Stimulated activated CD8-positive, alpha-beta memory T cell treated with anti-CD3 and anti-CD28 coated beads, Interleukin-12 subunit alpha, Interleukin-12 subunit beta, amount 100 ng/mL, for 24 hours (primary cell): Measurements from ENCODE around the gene LRRN2.

Experiments
- DNase-seq: peaks from one replicate; pipeline ENCODE4 v3.0.0-alpha.2; 2020; ENCODE audit errors: extremely low read depth

The LRRN2 gene

GRCh38 chr1:204712708-204713430, 27.3 kb upstream of the LRRN2 start:
- DNase-seq: no peak

DNA sequence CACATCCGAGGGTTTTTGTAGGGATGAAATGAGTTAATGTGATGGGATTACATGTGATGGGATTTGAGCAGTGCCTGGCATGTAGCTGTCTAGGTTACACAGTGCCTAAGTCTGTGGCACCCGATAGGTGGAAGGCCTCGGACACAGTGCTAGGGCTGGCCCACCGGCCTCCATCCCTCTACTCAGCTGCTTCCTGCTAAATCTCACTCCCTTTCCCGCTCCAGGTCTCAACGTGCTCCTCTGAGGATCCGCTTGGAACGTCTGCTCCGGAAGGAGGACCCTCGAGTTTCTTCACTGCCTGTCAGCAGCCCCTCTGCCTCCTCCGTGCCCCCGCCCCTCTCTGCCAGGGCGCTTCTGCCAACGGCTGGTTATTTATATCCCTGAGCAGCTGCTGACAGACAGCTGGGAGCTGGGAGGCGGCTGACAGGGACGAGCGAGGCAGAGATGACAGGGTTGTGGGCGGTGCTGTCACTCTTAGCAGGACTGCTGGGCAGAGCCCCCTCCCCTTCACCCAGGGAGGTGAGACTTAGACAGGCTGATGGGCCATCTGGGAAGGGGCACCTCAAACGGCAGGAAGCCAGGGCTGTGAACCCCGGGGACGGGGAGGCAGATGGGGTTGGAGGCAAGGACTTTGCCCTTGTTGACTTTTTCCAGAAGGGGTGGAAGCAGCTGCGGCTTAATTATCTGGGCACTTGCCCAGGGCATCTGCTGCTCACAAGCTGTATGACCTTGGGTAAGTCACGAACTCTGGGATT, 26.6 kb upstream of the LRRN2 start:
- DNase-seq: no peak

DNA sequence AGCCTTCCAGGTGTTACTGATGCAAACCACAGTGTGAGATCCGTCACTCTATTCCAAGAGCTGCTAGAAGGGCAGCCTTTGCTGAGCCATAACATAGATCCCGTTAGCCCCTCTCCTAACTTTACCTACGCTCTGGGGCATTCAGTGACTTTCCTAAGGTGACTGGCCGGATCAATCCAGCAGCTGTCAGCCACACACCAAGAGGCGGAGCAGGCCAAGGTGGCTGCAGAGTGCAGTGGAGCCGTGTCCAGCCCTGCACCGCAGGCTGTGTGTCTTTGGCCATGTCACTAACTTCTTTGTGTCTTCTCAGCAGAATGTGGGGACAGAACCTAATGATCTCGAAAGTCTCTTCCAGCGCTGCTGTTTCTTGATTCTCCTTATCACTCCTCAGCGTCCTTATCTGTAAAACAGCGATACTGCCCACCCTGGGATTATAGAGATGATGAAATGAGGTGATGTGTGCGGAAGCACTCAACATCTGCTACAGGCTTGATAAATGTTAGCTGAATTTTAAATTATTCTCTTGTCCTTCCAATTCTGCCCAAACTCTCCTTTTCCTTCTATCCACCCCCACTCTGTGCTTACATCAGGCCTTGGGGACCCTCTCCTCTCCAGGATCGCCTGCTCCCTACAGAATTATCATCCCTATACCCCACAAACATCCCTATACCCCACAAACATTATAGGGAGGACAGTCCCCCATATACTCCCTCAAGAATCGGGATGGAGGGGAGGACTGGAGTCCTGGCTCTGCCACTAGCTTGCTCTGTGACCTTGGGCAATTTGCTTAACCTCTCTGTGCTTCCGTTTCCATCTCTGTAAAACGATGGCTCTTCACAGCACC, 25.8 kb upstream of the LRRN2 start:
- DNase-seq: no peak

DNA sequence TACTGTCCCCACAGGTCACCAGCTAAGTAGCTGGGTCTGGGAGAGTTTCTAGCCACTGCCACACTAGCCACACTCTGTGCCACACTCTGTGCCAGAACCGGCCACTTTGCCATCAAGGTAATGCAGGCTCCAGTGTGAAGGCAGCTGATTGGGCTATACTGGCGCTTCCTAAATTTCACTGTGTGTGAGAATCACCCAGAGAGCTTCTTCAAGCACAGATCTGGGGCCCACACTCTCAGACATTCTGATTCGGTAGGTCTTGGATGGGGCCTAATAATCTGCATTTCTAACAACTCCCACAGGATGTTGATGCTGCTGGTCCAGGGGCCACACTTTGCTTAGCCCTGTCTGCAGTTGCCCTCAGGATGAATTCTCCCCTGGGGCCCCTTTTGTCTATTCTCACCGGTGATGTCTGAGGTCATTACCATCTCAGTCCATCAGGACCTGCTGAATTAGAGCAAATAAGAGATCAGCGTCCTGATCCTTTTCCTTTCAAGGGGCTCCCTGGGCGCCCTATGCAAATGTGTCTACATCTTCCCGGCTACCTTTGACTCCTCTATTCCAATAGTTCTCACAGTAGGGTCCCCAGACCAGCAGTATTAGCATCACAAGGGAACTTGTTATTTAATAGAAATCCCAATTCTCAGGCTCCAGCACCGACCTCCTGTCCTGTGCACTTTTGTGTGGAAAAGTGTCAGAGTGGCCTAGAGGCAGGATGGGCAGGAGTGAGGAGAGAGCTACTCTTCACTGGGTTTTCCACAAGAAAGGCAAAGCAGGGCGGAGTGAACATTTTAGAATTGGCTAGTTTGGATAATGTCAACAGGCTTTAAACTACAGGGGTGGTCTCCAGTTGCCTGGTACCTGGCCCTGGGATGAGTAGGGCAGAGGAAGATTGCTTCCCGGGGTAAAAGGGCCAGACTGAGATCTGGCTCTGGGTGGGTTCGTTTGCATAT, 24.7 kb upstream of the LRRN2 start:
- DNase-seq: no peak

DNA sequence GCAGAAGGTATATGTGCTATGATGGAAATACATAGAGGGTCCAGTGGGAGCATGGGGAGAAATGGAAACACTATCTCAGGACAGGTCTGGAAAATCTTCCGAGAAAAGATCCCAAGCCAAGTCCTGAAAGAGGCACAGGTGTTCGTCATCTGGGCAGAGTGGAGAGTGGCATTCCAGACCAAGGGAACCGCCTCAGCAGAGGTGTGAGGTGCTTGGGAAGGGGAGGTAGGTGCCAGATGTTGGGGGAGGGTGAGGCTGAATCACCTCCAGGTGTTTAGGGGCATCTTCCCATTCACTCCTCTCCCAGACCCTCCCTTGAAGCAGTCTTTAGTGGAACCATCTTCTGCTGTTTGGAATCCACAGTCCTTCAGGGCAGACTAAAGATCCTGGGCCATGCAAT, 23.5 kb upstream of the LRRN2 start:
- DNase-seq: no peak

DNA sequence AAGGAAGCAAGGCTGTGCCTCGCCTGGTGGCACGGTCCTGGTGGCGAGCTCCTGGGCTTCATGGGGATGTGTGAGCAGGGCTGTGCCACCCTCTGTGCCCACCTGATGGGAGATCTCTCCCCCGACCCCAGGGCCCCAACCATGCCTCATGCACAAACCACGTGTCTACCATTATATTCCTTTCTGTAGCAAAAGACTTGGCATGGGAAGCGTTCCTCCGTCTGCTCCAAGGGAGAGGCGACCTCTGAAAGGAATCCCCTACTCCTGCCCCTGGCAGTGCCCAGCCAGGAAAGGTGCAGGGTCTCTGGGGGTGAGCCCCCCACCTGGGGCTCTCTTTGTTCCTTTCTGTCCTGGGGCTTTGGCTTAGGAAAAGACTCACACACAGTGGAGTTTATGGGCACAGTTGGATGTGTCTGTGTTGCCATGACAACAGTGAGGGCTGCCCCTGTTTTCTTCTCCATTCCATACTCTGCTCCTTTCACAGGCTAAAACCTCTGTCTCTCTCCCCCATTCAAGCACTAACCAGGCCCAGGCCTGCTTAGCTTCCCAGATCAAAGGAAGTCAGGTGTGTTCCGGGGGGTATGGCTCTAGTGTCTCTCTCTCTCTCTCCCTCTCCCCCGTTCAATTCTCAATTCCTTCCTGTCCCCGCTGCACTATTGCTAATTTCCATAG, 21.4 kb upstream of the LRRN2 start:
- no peak for DNase-seq

- no peak for DNase-seq
Observed at GRCh38 chr1:204705888-204706837, 20.6 kb upstream of the LRRN2 start.

GRCh38 chr1:204705493-204705811, 19.9 kb upstream of the LRRN2 start:
- no peak for DNase-seq

DNA sequence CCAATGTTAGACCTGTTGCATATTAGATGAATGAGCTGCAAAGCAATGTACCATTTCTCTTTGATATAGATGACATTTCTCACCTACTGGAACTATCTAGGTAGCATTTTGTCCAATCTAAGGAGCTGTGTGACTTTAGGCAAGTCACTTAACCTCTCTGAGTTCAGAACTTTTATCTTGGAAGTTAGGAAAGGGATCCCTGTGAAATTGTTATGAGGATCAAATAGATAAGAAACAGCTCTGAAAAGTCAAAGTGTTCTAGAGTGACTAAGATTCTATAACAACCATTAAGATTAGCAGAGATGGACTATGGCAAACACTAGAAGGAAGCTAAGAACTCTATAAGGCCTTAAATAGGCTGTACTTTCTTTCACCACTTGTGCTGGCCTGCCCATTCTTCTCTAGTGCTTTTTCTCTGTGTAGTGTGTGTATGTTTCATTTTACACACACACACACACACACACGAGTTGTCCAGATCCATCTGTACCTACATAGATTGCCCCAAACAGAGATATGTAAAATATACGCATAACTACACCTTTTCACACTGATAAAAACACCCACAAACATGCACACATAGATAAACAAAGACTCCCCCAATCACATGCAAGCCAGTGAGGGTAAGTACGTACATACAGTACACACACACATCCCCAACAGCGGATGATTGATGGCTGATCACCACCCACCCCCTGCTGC, 19.4 kb upstream of the LRRN2 start:
- DNase-seq: no peak

DNA sequence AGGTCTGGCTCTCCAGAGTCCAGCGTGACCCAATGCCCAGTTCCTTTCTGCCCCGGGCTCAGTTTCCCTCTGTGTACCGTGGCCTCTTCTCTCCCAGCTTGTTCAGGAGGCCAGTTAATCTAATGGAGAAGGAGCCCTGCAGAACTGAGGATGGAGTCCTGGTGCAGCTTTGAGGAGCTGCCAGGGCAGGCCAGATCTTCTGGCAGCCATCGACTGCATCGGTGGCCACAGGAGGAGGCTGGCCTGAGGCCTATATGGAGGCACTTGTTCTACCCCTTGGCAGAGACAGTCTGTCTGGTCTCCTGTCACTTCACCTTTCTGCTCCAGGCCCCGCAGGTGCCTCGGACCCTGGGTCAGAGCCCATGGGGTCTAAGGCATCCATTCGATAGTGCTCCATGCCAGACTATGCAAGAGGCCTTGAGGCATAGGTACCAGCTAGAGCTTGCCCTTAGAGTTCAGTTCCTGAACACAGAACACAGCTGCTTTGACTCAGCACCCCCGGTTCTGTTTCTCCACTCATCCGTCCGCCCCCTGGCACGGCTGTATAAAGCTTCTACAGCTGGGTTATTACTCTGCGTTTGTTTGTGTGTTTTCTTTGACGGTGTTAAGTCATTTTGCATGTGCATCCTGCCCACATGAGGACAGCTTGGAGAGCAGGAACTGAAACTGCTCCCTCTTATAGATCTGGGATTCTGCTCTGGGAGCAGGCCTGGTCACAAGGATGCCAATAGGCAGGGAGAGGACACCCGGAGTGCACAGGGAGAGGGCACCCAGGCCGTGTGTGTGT, 18.5 kb upstream of the LRRN2 start:
- DNase-seq: no peak

GRCh38 chr1:204703268-204703664, 17.7 kb upstream of the LRRN2 start:
- DNase-seq: no peak

- no peak for DNase-seq
Observed at GRCh38 chr1:204702552-204703267, 17.2 kb upstream of the LRRN2 start.

DNA sequence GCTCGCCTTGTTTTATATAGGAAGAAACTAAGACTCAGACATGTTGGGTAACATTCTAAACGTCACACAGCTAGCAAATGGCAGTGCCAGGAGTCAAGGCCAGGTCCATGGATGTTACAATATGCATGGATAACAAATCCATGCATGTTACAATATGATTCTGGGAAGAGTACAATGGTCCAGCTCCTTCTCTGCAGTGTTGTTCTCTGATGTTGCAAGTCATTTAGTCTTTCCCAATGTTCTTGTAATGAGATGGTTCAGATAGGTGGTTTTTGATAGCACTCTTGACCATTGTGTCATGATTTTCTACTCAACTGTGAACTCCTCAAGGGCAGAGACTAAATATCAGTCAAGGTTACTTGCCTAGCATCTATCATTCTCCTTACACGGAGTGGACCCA, 15.7 kb upstream of the LRRN2 start:
- DNase-seq: no peak

GRCh38 chr1:204697893-204698292, 12.4 kb upstream of the LRRN2 start:
- no peak for DNase-seq

- DNase-seq: no peak
Observed at GRCh38 chr1:204696606-204697005, 11.1 kb upstream of the LRRN2 start.

- DNase-seq: no peak
Observed at GRCh38 chr1:204695692-204696091, 10.2 kb upstream of the LRRN2 start.

- no peak for DNase-seq
Observed at GRCh38 chr1:204694145-204694544, 8.6 kb upstream of the LRRN2 start.

DNA sequence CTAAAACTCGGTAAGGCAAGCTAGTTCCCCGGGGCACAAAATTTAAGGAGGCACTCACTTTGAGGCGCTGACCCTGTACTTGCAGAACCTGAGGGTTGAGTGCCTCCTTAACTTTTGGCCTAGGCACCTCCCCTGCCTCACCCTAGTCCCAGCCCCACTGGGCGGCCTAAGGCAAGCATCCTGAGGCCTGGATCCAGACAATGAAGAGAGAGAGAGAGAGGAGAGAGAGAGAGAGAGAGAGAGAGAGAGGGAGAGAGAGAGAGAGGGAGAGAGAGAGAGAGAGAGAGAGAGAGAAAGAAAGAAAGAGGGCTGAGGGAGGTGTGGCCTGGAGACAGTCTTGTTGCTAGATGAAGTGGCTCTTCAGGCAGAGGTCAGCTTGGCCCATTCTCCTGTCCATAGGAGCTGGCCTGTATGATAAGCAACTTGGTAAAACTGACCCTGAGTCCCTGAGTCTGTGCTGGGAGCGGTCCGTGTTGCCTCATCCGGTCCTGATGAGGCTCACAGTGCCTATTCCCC, 7.4 kb upstream of the LRRN2 start:
- DNase-seq: no peak
